Measurements from ENCODE around the gene RSPRY1. TPM values are rescaled to one million over a fixed set of nuclear protein-coding genes. Genes with fewer than 3 reads are reported as not detected.

RSPRY1 gene
- total and polyA plus RNA-seq, 2 of the 8 experiments (the other 6 are each of a cell fraction or from before 2014, with no cell fraction given) = 11.5 to 32.5 TPM

GRCh38 chr16:57289391-57290257 is 103.5 kb downstream of the RSPRY1 start:
- H3K79me2 ChIP-seq (ENCODE audit: control insufficient read depth in 1 of 2, insufficient read depth in 2 of 2, low read length in 2 of 2) = no peaks in the 10 kb centered on the region
- no peak overlapping the region for H3K14ac ChIP-seq (ENCODE audit: insufficient read length)
- H3K56ac ChIP-seq (replicated peaks; ENCODE audit: insufficient read length, low read depth, low read length) = no peak overlapping the region
- no peak overlapping the region for H2BK12ac ChIP-seq (ENCODE audit: low read depth, low read length)
- 77% methylated on average over 14 of the region's 14 CpGs; no CpG with 5 or more reads in 1 of the 2 experiments for WGBS, 2 experiments (ENCODE audit: extremely low coverage in 1 of 2, insufficient coverage in 1 of 2, insufficient read length in 1 of 2, insufficient replicate concordance in 2 of 2, low coverage in 1 of 2, low lambda C conversion rate in 2 of 2, missing lambda C conversion rate in 1 of 2)
- no peaks in the 10 kb centered on the region for H3K79me1 ChIP-seq (ENCODE audit: low read depth, low read length)
- no peak overlapping the region for H2BK5ac ChIP-seq (ENCODE audit: low read depth, low read length)
- no peaks in the 10 kb centered on the region for H3K9me3 ChIP-seq (ENCODE audit: insufficient read depth in 2 of 2, low read depth in 1 of 2, low read length in 1 of 2)
- H3K36me3 ChIP-seq (ENCODE audit: control insufficient read depth in 2 of 4, insufficient read depth in 4 of 4, low read length in 3 of 4) = no peaks in the 10 kb centered on the region
- no peak overlapping the region for H3K18ac ChIP-seq (ENCODE audit: extremely low read depth, low read length)
- no peak overlapping the region for H4K8ac ChIP-seq (ENCODE audit: extremely low read depth, insufficient read depth, low read length)
- no peak overlapping the region for H2AFZ ChIP-seq (ENCODE audit: low read length)
- no peaks in the 10 kb centered on the region for H4K20me1 ChIP-seq (replicated peaks in 1 of 2; ENCODE audit: control insufficient read depth in 1 of 2, insufficient read depth in 2 of 2, low read length in 2 of 2)
- H2BK20ac ChIP-seq (ENCODE audit: low read length) = no peak overlapping the region
- no peak overlapping the region for H2BK15ac ChIP-seq (ENCODE audit: low read length)
- peaks cover 0 to 6% (median 3%) of the 10 kb centered on the region in 4 experiments; a peak in 4 of 7 replicates for H3K27me3 ChIP-seq (replicated peaks in 1 of 4; ENCODE audit: control insufficient read depth in 3 of 4, extremely low read depth in 1 of 4, insufficient read depth in 3 of 4, low read length in 3 of 4)
- DNase-seq (ENCODE audit: low read depth in 1 of 2, low spot score in 2 of 2) (no peak), FAIRE-seq (no peak)
- no peak overlapping the region for H3K4ac ChIP-seq (replicated peaks; ENCODE audit: insufficient read length, low read depth, low read length)
- H4K5ac ChIP-seq (ENCODE audit: insufficient read length, low read depth, low read length) = no peak overlapping the region
- no peak overlapping the region for H3K23ac ChIP-seq (ENCODE audit: insufficient read length)
- H3K4me1 ChIP-seq (replicated peaks in 1 of 4; ENCODE audit: control insufficient read depth in 3 of 4, insufficient read depth in 4 of 4, low read length in 3 of 4) = peaks cover 0 to 2% (median 0%) of the 10 kb centered on the region in 4 experiments; a peak in 1 of 7 replicates
- no peak overlapping the region for H3K4me3 ChIP-seq (ENCODE audit: extremely low read depth in 1 of 4, insufficient read depth in 2 of 4, low read depth in 3 of 4, low read length in 4 of 4)
- H3K4me2 ChIP-seq (ENCODE audit: insufficient read depth in 1 of 2, low read depth in 2 of 2, low read length in 2 of 2) = no peak overlapping the region
- no peaks in the 10 kb centered on the region; the same call in 1 of the 2 replicates for H3K23me2 ChIP-seq (ENCODE audit: low read depth, low read length)
- H2BK120ac ChIP-seq (replicated peaks; ENCODE audit: low read depth, low read length) = no peak overlapping the region
- no peak overlapping the region for H4K91ac ChIP-seq (replicated peaks; ENCODE audit: insufficient read length, low read length)
- H3K9ac ChIP-seq (replicated peaks in 1 of 4; ENCODE audit: extremely low read depth in 1 of 4, low read depth in 3 of 4, low read length in 3 of 4) = no peak overlapping the region
- ChIA-PET POLR2A (ENCODE audit: partially characterized antibody) (interaction anchor here (0.5 kb wide), 1 partner anchor 835 kb away, joined by 3 read pairs; no protein-coding TSS in a partner anchor), CTCF (ENCODE audit: partially characterized antibody) (interaction anchor here (0.7 to 1.5 kb wide), 5 partner anchors 10 to 142 kb away, joined by 3 to 4 read pairs (median 3); no protein-coding TSS in a partner anchor)
- H2AK5ac ChIP-seq (ENCODE audit: low read depth, low read length) = no peak overlapping the region
- no peak overlapping the region for H3K27ac ChIP-seq (ENCODE audit: low read depth, low read length)
- TF ChIP-seq SIX5 (IDR thresholded peaks at IDR 0.05; ENCODE audit: low read depth, low read length) = no peak
- TF ChIP-seq RAD21 (IDR thresholded peaks at IDR 0.05 in 1 of 2, conservative IDR thresholded peaks at IDR 0.05 in 1 of 2; ENCODE audit: low read depth in 2 of 2, low read length in 2 of 2) = no peak
- TF ChIP-seq ATF2 (IDR thresholded peaks at IDR 0.05; ENCODE audit: low read length) = no peak
- no peak for TF ChIP-seq POU5F1 (IDR thresholded peaks at IDR 0.05; ENCODE audit: low read depth, low read length)
- TF ChIP-seq YY1 (IDR thresholded peaks at IDR 0.05; ENCODE audit: low read depth, low read length) = no peak
- TF ChIP-seq NANOG (IDR thresholded peaks at IDR 0.05; ENCODE audit: insufficient read depth, low read depth, low read length, poor library complexity, severe bottlenecking) = no peak
- TF ChIP-seq BRCA1 (IDR thresholded peaks at IDR 0.05; ENCODE audit: low read depth, low read length) = no peak
- no peak for TF ChIP-seq BACH1 (IDR thresholded peaks at IDR 0.05; ENCODE audit: low read length)
- TF ChIP-seq EGR1 (IDR thresholded peaks at IDR 0.05; ENCODE audit: borderline replicate concordance, low read depth, low read length) = no peak
- TF ChIP-seq SIN3A (conservative IDR thresholded peaks at IDR 0.05 in 1 of 2, IDR thresholded peaks at IDR 0.05 in 1 of 2; ENCODE audit: low read depth in 1 of 2, low read length in 2 of 2) = no peak

Data from H1 (cell line).